HG03575 (cell line): ENCODE data around the gene ARSA.
"Not testable (repeated sequence)": the region's sequence is repeated elsewhere in the genome, so short reads cannot be mapped to it uniquely, and the experiment has no call there.

ENCODE experiments used
- ATAC-seq: cut with Tn5 transposase; IDR thresholded peaks from one replicate; pipeline ENCODE4 v1.9.1; 2021; ENCODE audit not compliant: unreplicated experiment, insufficient number of reproducible peaks, low FRiP score; ENCODE audit errors: extremely low read depth

Gene ARSA

DNA sequence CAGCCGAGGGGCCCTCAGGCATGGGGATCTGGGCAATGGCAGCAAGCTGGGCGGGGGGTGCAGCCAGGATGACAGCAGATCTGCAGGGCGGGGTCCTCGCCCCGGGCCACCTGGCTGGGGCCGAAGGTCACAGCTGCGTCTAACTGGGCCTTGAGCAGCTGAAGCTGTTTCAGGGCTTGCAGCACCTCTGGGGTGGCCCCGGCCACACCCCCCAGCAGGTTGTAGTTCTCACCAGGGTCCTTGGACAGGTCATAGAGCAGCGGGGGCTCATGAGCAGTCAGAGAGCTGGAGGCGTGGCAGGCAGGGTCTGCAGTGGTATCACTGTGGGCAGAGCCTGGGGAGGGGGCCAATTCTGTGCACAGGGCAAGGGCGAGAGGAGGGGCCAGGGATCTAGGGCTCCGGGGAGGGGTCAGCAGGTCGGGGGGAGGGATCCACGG lies 2.8 kb downstream of the ARSA start:
- no peak for ATAC-seq

GRCh38 chr22:50624347-50625130 lies 3.4 kb downstream of the ARSA start:
- ATAC-seq, result no peak

GRCh38 chr22:50622723-50623327 lies 5.1 kb downstream of the ARSA start:
- ATAC-seq, result no peak

- ATAC-seq, result no peak
Measured at GRCh38 chr22:50621948-50622722, 5.8 kb downstream of the ARSA start.

GRCh38 chr22:50621356-50621880 lies 6.5 kb downstream of the ARSA start:
- ATAC-seq, result no peak

DNA sequence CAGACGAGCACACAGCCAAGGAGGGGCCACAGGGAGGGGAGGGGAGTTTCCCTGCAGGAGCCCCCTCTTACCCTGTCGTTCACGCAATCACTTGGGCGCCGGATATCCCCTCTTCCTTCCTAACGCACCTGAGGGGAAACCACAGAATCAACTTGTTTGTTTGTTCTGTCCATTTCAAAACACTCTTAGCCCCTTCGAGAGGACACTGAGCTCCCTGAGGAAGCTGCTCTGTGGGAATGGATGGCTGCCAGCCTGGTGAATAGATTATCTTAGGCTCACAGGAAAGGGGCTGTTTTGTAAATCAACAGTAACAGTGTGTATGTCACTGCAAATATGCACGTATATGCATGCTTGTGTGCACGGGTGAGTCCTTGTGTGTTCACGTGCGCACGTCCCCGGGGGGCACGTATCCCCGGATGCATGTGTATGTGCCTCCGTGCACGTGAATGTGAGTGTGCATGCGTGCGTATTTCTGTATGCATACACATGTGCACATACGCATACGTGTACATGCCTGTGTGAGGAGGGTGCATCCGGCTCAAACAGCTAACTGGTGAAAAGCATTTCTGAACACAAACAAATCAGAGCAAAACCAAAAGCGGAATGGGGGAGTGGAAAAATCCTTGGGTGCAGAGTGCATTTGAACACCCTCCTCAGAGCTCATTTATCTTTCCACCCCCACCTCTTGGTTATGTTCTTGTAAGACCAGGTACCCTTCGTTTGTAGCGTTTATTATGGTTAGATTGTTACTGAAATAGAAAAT lies 7.2 kb downstream of the ARSA start:
- ATAC-seq, result no peak

DNA sequence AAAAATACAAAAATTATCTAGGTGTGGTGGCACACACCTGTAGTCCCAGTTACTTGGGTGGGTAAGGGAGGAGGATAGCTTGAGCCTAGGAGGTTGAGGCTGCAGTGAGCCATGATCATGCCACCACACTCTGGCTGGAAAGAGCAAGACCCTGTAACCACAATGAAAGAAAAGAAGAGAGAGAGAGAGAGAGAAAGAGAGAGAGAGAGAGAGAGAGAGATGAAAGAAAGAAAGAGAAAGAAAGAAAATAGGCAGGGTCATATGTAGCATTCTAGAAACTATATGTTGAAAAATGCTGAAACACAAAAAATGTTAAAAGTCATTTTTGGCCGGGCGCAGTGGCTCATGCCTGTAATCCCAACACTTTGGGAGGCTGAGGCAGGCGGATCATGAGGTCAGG lies 13.7 kb downstream of the ARSA start:
- ATAC-seq, result not testable (repeated sequence)

GRCh38 chr22:50613291-50613981 lies 14.5 kb downstream of the ARSA start:
- ATAC-seq, result no peak

DNA sequence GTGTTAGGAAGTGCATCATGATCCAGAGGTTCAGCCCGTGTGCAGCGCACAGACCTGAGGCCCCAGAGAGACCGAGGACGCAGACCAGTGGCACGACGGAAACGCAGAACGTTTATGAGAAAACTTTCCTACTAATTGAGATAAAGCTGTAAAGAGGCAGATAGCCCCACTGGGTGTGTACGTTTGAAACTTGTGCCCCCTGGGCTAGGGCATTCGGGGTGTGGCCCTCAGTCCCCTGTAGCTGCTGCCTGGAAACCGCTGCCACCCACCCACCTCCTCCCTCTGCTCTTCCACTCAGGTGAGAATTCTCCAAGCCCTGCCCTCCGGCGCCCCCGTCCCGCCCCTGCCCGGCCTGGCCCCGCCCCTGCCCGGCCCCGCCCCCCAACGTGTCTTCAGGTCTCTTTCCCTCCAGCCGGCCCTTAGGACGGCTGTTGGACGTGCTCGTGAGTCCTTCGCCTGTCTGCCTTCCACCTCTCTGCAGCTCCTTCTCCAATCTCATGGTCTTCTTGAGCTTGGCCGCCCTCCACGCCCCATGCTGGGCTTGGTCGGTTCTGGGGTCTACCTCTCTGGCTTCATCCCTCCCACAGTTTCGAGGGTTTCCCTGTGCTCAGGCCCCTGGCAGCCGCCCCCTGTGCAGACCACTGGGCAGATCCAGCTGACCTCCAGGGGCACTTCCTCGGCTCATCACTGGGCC lies 15.3 kb downstream of the ARSA start:
- no peak for ATAC-seq

DNA sequence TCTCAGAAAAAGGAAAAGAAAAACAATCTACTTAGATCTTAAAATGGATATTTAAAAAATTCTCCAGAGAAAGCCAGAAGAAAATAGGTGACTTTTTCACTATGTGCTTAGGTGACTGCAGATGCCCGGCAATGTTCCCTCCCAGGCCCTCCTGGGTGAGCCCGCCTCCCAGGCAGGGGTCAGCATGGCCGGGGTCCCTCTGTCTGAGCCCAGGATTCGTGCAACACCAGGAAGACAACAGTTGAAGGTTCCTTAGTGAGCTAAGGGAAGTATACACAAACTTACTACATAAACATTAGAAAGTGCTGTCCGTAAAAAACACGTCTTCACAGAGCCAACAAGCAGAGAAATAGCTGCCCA lies 15.8 kb downstream of the ARSA start:
- ATAC-seq, result no peak

- no peak for ATAC-seq
Measured at GRCh38 chr22:50611341-50612060, 16.5 kb downstream of the ARSA start.

- ATAC-seq, result no peak
Measured at GRCh38 chr22:50610581-50610980, 17.4 kb downstream of the ARSA start.

GRCh38 chr22:50610041-50610451 lies 17.9 kb downstream of the ARSA start:
- no peak for ATAC-seq

- no peak for ATAC-seq
Measured at GRCh38 chr22:50609599-50609998, 18.4 kb downstream of the ARSA start.

DNA sequence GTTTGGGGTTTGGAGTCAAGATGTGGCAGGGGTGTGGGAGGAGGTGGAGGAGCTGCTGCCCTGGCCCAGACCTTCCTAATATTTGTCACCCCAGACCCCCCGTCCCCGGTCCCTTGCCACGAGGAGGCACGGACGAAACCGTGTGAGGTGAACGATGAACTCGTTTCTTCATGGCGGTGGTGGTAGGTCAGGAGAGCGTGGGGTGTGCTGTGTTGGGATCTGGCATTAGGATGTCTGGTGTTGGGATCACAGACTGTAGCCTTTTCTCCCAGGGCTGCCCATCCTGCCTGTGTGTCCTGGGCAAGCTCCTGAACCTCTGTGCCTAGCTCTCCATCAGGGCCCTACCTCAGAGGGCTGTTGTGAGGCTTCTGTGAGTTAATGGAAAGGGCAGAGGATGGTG lies 19.0 kb downstream of the ARSA start:
- ATAC-seq, result no peak

GRCh38 chr22:50608058-50608840 lies 19.7 kb downstream of the ARSA start:
- not testable (repeated sequence) for ATAC-seq

GRCh38 chr22:50607659-50608020 lies 20.3 kb downstream of the ARSA start:
- ATAC-seq, result no peak
